ENCODE measurements around the gene PRKN.

GRCh38 chr6:162387718-162388382 lies 339.7 kb downstream of the PRKN start:
- TF ChIP-seq CTCF (IDR thresholded peaks at IDR 0.05) (no peak), POLR2A (IDR thresholded peaks at IDR 0.05) (no peak)
